OCI-M1 (cell line): ENCODE results near the gene FANCC.
"Not testable (repeated sequence)": the region's sequence is repeated elsewhere in the genome, so short reads cannot be mapped to it uniquely, and the experiment has no call there.

Experiments used
- DNase-seq: peaks from one replicate; lab custom pipeline; 2025; lab: John Stamatoyannopoulos, UW

The FANCC gene

DNA sequence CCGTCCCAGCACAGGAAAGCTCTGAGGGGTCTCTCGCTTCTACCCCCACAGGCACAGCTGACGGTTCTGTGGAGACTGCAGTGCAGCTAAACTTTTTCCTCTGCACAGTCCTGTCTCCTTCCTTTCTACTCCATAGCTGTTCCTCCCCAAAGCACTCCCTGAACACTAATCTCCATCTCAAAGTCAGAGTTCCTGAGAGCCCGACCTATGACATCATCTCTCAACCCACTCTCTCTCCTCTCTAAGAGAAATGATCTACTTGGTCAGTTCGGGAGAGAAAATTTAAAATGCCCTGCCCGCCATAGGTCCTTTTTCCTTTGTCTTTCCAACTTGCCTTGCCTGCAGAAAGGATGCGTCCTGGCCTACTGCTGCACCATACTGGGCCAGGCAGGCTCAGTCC is 90.6 kb downstream of the FANCC start:
- DNase-seq, result no peak

GRCh38 chr9:95225726-95226106 is 91.8 kb downstream of the FANCC start:
- no peak for DNase-seq

- DNase-seq, result no peak
Measured at GRCh38 chr9:95225076-95225725, 92.3 kb downstream of the FANCC start.

GRCh38 chr9:95224376-95225019 is 93.0 kb downstream of the FANCC start:
- DNase-seq, result peak; percentile 5

DNA sequence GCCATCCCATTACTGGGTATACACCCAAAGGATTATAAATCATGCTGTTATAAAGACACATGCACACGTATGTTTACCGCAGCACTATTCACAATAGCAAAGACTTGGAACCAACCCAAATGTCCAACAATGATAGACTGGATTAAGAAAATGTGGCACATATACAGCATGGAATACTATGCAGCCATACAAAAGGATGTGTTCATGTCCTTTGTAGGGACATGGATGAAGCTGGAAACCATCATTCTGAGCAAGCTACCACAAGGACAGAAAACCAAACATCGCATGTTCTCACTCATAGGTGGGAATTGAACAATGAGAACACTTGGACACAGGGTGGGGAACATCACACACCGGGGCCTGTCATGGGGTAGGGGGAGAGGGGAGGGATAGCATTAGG is 97.2 kb downstream of the FANCC start:
- DNase-seq, result not testable (repeated sequence)

GRCh38 chr9:95218773-95219172 is 98.7 kb downstream of the FANCC start:
- no peak for DNase-seq

- no peak for DNase-seq
Measured at GRCh38 chr9:95217936-95218335, 99.6 kb downstream of the FANCC start.

GRCh38 chr9:95215336-95215898 is 102.1 kb downstream of the FANCC start:
- no peak for DNase-seq

GRCh38 chr9:95213117-95213516 is 104.4 kb downstream of the FANCC start:
- no peak for DNase-seq

DNA sequence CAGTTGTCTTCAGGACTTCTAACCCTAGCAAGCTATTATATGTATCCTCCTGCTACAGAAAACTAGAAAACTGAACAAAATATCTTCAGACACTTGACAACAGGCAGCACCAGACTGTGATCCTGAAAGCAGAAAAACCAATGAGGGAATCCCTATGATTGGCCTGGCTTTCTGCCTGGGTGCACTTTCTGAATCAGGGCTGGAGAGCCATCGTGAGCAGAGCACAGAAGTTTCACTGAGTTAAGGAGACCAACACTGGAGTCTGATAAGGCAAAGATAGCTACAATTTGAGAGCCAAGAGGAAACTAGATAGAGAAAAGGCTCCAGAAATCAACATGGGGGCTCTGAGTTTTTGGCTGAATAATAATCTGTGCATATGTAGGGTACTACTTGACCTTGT is 106.5 kb downstream of the FANCC start:
- DNase-seq, result peak; percentile 51

DNA sequence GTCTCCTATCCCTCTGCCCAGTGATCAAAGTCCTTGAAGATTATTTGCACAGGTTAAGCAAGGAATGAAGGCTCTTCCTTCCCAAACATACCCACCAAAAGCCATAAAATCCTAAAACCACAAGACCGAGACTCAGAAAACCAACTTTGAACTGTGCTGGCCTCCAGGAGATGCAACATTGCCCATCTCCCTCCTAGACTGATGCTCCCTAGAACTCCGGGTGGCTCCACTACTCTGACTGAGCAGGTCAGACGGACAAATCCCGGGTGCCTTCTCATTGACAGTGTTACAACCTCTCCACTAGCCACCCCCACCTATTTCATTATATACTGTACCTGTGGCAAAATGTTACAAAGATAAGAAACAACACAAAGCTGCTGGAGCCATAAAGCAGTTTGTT is 110.1 kb downstream of the FANCC start:
- DNase-seq, result no peak

DNA sequence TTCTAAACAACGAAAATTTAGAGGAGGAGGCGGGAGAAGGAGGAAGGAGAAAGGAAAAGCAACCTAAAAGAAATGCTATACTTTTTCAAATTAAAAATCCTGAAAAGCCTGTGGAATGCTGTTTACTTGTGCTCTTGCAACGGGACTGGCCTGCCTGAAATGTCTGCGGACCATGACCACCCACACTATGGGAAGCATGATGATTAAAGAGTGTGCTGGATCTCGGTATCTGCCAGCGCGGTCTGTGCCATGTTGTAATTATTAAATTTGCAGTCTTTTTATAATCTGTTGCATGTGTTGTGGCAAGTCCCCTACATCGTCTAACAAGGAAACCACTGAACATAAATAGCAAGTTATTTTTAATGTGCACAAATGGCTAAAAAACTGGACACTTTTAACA is 111.4 kb downstream of the FANCC start:
- no peak for DNase-seq

GRCh38 chr9:95204710-95205109 is 112.8 kb downstream of the FANCC start:
- no peak for DNase-seq

DNA sequence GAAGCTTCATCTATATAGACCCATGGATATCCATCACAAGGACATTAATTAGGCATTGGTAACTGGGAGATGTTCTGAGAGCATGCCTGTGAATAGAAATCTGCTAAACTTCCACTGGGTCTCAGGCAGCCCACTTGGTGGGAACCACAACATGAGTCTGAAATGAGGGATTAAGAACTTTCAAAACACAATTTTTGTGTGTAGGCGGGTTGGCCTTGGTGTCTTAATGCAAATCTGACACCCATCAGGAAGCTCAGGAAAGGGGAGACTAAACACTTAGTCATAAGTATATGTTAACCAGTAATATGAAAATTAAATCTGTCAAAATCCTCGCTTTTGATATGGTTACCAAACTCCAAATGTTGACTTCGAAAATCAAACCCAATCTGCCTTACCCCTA is 113.2 kb downstream of the FANCC start:
- no peak for DNase-seq

- DNase-seq, result not testable (repeated sequence)
Measured at GRCh38 chr9:95203019-95203418, 114.5 kb downstream of the FANCC start.

DNA sequence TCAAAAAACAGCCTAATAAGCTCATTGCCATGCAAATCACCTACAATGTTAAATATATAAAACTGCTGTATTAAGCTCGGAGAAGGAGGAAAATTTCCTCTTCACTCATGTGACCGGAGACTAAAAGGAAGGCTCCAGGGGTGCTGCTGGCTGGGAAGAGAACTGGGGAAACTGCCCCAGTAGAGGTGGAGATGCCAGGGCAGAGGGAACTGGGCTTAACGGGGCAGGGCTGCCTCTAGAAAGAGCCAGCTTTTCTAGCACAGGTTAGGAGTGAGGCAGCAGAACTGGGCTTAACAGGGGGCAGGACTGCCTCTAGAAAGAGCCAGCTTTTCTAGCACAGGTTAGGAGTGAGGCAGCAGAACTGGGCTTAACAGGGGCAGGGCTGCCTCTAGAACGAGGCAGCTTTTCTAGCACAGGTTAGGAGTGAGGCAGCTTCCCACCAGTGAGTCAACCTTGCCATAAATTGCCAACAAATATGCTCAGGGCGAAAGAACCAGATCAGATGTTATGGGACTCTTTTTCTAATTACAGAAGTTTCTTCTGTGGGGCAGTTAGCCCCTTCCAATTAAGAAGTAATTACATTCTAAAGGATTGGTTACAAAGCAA is 115.3 kb downstream of the FANCC start:
- no peak for DNase-seq

DNA sequence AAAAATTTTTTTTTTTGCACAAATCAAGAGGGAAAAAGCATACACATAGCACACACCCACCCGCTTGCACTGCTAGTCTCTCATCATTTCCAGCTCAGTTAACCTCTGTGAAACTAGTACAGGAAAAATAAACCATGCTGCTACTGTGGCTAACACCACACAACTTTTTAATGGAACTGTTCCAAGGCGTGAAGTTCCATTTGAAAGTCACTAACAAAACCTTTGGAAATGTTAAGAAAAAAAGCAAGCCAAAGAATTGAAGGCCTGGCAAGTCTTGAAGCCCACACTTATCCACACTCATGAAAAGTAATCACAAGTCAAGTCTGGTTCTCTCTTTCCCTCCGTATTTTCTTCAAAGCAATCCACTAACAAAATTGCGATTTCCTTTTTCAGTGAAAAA is 116.3 kb downstream of the FANCC start:
- DNase-seq, result no peak

DNA sequence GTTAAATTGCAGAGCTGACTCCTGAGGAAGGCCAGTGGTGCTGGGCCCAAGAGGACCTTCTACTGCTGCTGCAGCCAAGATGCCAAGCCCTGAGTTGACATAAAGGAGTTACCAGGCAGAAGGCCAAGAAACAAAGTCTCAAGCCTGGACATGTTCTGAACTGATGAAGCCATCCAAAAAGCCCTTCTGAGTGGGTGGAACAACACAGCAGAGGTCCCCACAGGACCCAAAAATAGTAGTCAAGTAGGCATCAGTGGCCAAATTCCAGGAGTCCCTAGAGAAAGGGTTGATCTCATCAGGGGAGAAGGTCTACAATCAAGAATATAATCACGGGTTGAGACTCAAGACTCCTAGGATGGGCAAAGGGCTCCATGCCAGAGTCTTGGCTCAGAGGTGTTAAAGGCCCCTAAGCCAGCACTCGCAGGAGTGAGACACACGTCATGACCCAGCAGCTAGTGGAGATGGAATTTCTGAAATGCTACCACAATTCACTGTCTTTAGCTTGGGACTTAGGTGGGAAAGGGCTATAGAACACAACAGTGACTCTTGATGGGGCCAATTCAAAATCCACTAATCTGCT is 119.7 kb downstream of the FANCC start:
- no peak for DNase-seq

GRCh38 chr9:95193480-95193879 is 124.0 kb downstream of the FANCC start:
- DNase-seq, result no peak

DNA sequence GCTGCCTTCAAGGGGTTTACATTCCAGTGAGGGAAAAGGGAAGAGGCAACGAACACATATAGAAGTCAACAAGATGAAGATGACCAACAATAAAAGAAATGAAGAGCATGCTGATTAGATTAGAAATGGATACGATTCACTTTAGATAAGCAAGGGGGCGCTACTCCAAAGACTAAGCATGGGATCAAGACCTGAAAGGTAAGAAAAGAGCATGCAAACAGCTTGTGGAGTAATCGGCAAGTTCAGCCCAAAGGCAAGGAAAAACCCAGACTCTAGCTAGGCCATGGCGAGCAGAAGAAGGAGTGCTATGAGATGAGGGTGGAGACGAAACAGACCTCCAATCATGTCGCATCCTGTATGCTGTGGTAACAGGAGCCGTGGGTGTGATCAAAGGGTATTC is 124.4 kb downstream of the FANCC start:
- DNase-seq, result peak; percentile 8

GRCh38 chr9:95192631-95193030 is 124.9 kb downstream of the FANCC start:
- no peak for DNase-seq

- DNase-seq, result no peak
Measured at GRCh38 chr9:95190413-95190812, 127.1 kb downstream of the FANCC start.
